Measurements from ENCODE around the gene TP53TG5. TPM values are rescaled to one million over a fixed set of nuclear protein-coding genes. Genes with fewer than 3 reads are reported as not detected.
"Not testable (repeated sequence)": the region's sequence is repeated elsewhere in the genome, so short reads cannot be mapped to it uniquely, and the experiment has no call there.

The TP53TG5 gene
- total RNA-seq, 2 donors from 2014 or later = 0.51 TPM; not detected in 1

GRCh38 chr20:45354423-45355208 is 23.5 kb downstream of the TP53TG5 start:
- peaks cover 5% of the 10 kb centered on the region for H3K4me1 ChIP-seq (replicated peaks)
- TF ChIP-seq CTCF (IDR thresholded peaks at IDR 0.05) (no peak), POLR2A (IDR thresholded peaks at IDR 0.05) (no peak), POLR2AphosphoS5 (IDR thresholded peaks at IDR 0.05) (no peak)
- WGBS = 73% methylated on average over 9 of the region's 9 CpGs
- no peaks in the 10 kb centered on the region for H3K27me3 ChIP-seq (replicated peaks; ENCODE audit: insufficient read depth)
- no peak for DNase-seq (ENCODE audit: low spot score)
- H3K4me3 ChIP-seq = no peak overlapping the region
- no peaks in the 10 kb centered on the region for H3K36me3 ChIP-seq
- no peak overlapping the region for H3K27ac ChIP-seq
- intact Hi-C loops (cut with DNase I) = no loop called here
- H3K9me3 ChIP-seq = no peaks in the 10 kb centered on the region

DNA sequence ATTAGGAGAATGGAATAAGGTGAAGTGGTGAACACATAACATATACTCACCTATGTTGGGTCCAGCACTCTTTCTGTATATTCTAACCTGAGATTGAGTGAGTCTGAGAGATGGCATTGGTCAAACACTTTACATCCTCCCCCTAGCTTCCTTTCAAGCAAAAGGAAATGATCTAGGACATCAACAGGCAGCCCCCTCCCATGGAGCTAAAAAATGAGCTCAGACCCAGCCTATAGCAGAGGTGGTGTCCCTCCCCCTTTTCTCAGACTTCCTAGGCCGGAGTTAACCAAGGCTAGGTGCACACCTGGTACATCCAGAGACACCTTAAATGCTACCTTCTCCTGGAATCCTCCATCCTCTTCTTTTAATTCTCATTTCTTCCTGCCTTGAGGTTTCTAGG is 24.4 kb downstream of the TP53TG5 start:
- Histone ChIP-seq H3K9me3 (no peaks in the 10 kb centered on the region), H3K27me3 (replicated peaks; ENCODE audit: insufficient read depth) (no peaks in the 10 kb centered on the region), H3K36me3 (no peaks in the 10 kb centered on the region), H3K27ac (no peak overlapping the region), H3K4me1 (replicated peaks) (peaks cover 5% of the 10 kb centered on the region), H3K4me3 (no peak overlapping the region)
- no peak for TF ChIP-seq POLR2AphosphoS5 (IDR thresholded peaks at IDR 0.05)
- intact Hi-C loops (cut with DNase I) = no loop called here
- 94% methylated on average over 1 of the region's 1 CpG for WGBS
- no peak for DNase-seq (ENCODE audit: low spot score)

- intact Hi-C loops (cut with DNase I) = no loop called here
- Histone ChIP-seq H3K9me3 (no peaks in the 10 kb centered on the region), H3K4me3 (no peak overlapping the region), H3K27me3 (replicated peaks; ENCODE audit: insufficient read depth) (no peaks in the 10 kb centered on the region), H3K4me1 (replicated peaks) (no peaks in the 10 kb centered on the region), H3K27ac (no peak overlapping the region), H3K36me3 (no peaks in the 10 kb centered on the region)
- DNase-seq (ENCODE audit: low spot score) = no peak
- WGBS = 68% methylated on average over 3 of the region's 3 CpGs
- no peak for TF ChIP-seq POLR2AphosphoS5 (IDR thresholded peaks at IDR 0.05)
- no peak for TF ChIP-seq POLR2A (IDR thresholded peaks at IDR 0.05)
- TF ChIP-seq CTCF (IDR thresholded peaks at IDR 0.05) = no peak
Observed at GRCh38 chr20:45352729-45353128, 25.4 kb downstream of the TP53TG5 start.

- H3K4me3 ChIP-seq; H3K36me3 ChIP-seq; H3K9me3 ChIP-seq; H3K27ac ChIP-seq; DNase-seq (ENCODE audit: low spot score); intact Hi-C loops (cut with DNase I); H3K4me1 ChIP-seq (replicated peaks); H3K27me3 ChIP-seq (replicated peaks; ENCODE audit: insufficient read depth): not testable (repeated sequence)
- WGBS = 97% methylated on average over 10 of the region's 10 CpGs
Observed at GRCh38 chr20:45350795-45351194, 27.3 kb downstream of the TP53TG5 start.

- Histone ChIP-seq H3K36me3 (no peaks in the 10 kb centered on the region), H3K4me3 (no peak overlapping the region), H3K4me1 (replicated peaks) (peaks cover 3% of the 10 kb centered on the region), H3K27me3 (replicated peaks; ENCODE audit: insufficient read depth) (no peaks in the 10 kb centered on the region), H3K27ac (no peak overlapping the region), H3K9me3 (no peaks in the 10 kb centered on the region)
- WGBS = 29% methylated on average over 1 of the region's 1 CpG
- no peak for TF ChIP-seq CTCF (IDR thresholded peaks at IDR 0.05)
- no peak for TF ChIP-seq POLR2A (IDR thresholded peaks at IDR 0.05)
- no peak for TF ChIP-seq POLR2AphosphoS5 (IDR thresholded peaks at IDR 0.05)
- DNase-seq (ENCODE audit: low spot score) = no peak
- intact Hi-C loops (cut with DNase I) = no loop called here
Observed at GRCh38 chr20:45350217-45350616, 27.9 kb downstream of the TP53TG5 start.

All from prostate gland (tissue), 2 donors.